ENCODE results near the gene LPCAT3.
"Not testable (repeated sequence)": the region's sequence is repeated elsewhere in the genome, so short reads cannot be mapped to it uniquely, and the experiment has no call there.

LPCAT3 gene

DNA sequence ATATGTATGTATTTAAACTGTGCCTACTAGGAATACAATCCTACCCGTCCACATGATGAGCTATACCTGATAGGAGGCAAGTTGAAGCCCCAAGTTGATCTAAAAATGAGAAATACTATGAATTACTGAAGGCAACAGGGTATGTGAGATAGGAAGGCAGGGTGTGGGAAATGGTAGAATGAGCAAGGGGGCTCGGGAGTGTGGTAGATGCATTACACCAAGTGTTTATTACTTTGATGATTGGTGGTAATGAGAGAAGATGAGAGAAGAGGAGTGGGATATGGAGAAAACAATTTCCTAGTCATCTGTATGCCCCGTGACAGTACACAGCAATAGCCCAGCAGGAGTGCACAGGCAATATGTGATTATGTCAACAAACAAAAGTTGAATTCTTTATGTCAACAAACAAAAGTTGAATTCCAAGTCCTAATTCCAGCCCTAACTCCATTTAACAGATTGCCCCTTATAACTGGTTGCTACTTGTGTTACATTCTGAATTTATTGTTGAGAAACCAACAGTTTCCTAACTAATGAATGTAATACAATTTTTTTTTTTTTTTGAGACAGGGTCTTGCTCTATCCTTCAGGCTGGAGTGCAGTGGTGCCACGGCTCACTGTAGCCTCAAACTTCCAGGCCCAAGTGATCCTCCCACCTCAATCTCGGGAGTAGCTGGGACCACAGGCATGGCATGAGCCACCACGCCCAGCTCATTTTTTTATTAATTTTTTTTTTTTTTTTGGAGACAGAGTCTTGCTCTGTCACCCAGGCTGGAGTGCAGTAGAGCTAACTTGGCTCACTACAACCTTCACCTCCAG is 2.5 kb downstream of the LPCAT3 start:
- no peak for DNase-seq (ENCODE audit: extremely low spot score)
- ChIA-PET CTCF (interaction anchor here (1.4 to 3.4 kb wide), 3 partner anchors 10 to 93 kb away, joined by 3 to 15 read pairs (median 10); partner anchors contain the start of gene C1RL), POLR2A (no interaction called here)
- TF ChIP-seq, protein P1, sequence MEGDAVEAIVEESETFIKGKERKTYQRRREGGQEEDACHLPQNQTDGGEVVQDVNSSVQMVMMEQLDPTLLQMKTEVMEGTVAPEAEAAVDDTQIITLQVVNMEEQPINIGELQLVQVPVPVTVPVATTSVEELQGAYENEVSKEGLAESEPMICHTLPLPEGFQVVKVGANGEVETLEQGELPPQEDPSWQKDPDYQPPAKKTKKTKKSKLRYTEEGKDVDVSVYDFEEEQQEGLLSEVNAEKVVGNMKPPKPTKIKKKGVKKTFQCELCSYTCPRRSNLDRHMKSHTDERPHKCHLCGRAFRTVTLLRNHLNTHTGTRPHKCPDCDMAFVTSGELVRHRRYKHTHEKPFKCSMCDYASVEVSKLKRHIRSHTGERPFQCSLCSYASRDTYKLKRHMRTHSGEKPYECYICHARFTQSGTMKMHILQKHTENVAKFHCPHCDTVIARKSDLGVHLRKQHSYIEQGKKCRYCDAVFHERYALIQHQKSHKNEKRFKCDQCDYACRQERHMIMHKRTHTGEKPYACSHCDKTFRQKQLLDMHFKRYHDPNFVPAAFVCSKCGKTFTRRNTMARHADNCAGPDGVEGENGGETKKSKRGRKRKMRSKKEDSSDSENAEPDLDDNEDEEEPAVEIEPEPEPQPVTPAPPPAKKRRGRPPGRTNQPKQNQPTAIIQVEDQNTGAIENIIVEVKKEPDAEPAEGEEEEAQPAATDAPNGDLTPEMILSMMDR (IDR thresholded peaks at IDR 0.05; ENCODE audit: control extremely low read depth, extremely low read depth, low read depth, missing control alignments), result no peak

DNA sequence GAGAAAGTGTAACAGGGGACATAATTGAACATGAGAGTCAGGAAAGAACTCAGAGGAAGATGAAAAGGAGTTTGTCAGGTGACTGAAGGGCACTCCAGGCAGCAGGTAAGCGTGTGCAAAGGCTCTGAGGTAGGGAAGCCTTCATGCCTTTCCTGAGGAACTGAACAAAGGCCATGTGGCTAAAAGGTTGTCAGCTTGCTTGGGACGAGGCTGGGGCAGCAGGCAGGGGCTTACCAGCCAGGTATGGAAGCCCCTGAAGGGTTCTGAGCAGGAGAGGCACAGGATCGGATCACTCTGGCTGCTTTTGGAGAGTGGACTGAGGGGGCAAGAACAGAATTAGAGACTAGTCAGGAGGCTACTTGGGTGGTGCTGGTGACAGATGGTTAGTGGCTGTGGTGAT is 5.2 kb downstream of the LPCAT3 start:
- POLR2A ChIA-PET, result no interaction called here
- TF ChIP-seq, protein P1 (IDR thresholded peaks at IDR 0.05; ENCODE audit: control extremely low read depth, extremely low read depth, low read depth, missing control alignments), result no peak
- no peak for DNase-seq (ENCODE audit: extremely low spot score)
- CTCF ChIA-PET, result interaction anchor here (0.9 to 1.4 kb wide), 3 partner anchors 9 to 45 kb away, joined by 3 read pairs; no protein-coding TSS in a partner anchor

DNA sequence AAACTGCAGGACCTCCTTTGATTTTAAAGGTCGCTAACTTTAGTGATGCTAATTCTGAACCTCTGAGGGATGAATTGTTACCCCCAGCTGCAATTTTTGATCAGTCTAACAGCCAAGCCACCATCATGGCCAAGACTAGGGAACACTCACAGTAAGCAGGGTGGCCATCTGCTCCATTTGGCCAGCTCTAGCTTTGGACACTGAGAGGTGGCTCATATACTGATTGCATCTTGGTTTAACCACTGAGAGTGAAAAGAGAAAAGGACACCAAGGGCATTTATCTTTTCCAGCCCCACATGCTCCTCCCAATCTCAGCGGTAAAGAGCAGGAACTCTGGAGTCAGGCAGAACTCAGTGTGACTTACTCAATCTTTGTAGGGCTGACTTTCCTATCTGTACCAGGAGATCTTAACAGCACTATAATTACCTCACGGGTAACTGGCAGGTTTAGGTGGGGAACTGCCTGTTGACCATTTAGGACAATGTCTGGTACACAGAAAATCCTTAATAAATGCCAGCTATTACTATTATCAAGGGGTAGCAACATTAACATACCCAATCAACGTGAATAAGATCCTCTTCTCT is 6.2 kb downstream of the LPCAT3 start:
- POLR2A ChIA-PET, result interaction anchor here (0.6 kb wide), 1 partner anchor 14 kb away, joined by 3 read pairs; no protein-coding TSS in a partner anchor
- CTCF ChIA-PET, result interaction anchor here (0.6 to 1.9 kb wide), 5 partner anchors 8 to 97 kb away, joined by 3 to 6 read pairs (median 3); partner anchors contain the start of gene C1RL
- DNase-seq (ENCODE audit: extremely low spot score), result no peak
- TF ChIP-seq, protein P1 (IDR thresholded peaks at IDR 0.05; ENCODE audit: control extremely low read depth, extremely low read depth, low read depth, missing control alignments), result no peak

DNA sequence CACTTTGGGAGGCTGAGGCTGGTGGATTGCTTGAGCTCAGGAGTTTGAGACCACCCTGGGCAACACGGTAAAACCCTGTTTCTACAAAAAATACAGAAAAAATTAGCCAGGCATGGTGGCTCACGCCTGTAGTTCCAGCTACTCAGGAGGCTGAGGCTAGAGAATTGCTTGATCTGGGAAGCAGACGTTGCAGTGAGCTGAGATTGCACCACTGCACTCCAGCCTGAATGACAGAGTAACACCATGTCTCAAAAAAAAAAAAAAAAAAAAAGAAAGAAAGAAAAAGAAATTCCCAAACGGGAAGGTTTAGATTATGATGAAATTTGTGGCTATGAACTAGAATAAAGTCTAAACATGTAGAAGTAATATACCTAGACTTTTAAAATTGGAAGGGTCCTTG is 6.9 kb downstream of the LPCAT3 start:
- POLR2A ChIA-PET; DNase-seq (ENCODE audit: extremely low spot score): not testable (repeated sequence)
- CTCF ChIA-PET, result interaction anchor here (0.9 to 1.9 kb wide), 2 partner anchors 13 to 98 kb away, joined by 3 to 6 read pairs; partner anchors contain the start of gene C1RL

DNA sequence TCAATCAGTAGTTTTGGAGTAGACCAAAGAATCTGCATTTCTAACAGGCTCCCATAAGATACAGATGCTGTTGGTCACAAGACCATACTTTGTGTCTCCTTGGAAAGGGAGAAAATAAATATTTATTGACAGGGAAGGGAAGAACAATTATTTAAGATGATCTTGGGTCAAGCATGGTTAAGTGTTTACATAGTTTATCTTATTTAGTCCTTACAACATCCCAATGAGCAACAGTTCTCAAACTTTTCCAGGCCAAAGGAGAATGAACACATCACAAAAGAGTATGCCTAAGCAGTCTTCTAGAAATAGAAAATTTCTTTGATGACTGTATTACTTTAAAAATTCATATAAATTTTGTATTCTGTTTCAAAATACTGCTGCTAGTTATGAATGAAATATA is 8.8 kb downstream of the LPCAT3 start:
- TF ChIP-seq, protein P1 (IDR thresholded peaks at IDR 0.05; ENCODE audit: control extremely low read depth, extremely low read depth, low read depth, missing control alignments), result no peak

DNA sequence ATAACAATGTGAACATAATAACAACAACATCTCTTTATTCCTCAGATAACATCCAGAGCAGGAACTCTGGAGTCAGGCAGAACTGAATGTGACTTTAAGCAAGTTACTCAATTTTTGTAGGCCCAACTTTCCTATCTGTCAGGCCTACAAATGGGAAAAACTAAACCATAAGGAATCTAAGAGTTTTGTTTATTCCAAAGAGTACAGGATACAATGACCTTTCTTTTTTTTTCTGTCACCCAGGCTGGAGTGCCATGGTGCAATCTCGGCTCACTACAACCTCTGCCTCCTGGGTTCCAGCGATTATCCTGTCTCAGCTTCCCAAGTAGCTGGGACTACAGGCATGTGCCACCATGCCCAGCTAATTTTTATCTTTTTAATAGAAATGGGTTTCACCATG is 9.4 kb downstream of the LPCAT3 start:
- CTCF ChIA-PET, result interaction anchor here (1.7 kb wide), 1 partner anchor 9 kb away, joined by 21 read pairs; the partner anchor contains the start of gene LPCAT3
- POLR2A ChIA-PET, result no interaction called here

More for the DNA sequence above, 8.8 kb downstream of the LPCAT3 start:
- CTCF ChIA-PET, result interaction anchor here (1.0 to 1.4 kb wide), 3 partner anchors 9 to 45 kb away, joined by 3 to 5 read pairs (median 4); partner anchors contain the start of gene LPCAT3
- DNase-seq (ENCODE audit: extremely low spot score), result no peak
- POLR2A ChIA-PET, result no interaction called here

More for the DNA sequence above, 9.4 kb downstream of the LPCAT3 start:
- TF ChIP-seq, protein P1 (IDR thresholded peaks at IDR 0.05; ENCODE audit: control extremely low read depth, extremely low read depth, low read depth, missing control alignments), result no peak
- no peak for DNase-seq (ENCODE audit: extremely low spot score)

Measured in GM10248 (cell line).